Measurements from ENCODE around the gene TAF11L4. TPM values are rescaled to one million over a fixed set of nuclear protein-coding genes. Genes with fewer than 3 reads are reported as not detected.

TAF11L4 gene
- total RNA-seq, 1 experiment from 2014 or later, result not detected

Other genes starting within 250 kb of the TAF11L4 start
- gene TAF11L2, start 23.6 kb upstream of the TAF11L4 start, total RNA-seq (2014; rRNA removed), result not detected in 2 replicates
- gene TAF11L3, start 3.4 kb upstream of the TAF11L4 start, total RNA-seq (2014; rRNA removed), result not detected in 2 replicates
- not detected in 2 replicates for gene TAF11L5, start 3.4 kb downstream of the TAF11L4 start, total RNA-seq (2014; rRNA removed)
- gene TAF11L6, start 6.9 kb downstream of the TAF11L4 start, total RNA-seq (2014; rRNA removed), result not detected in 2 replicates
- gene TAF11L7, start 64.0 kb downstream of the TAF11L4 start, total RNA-seq (2014; rRNA removed), result not detected in 2 replicates
- gene TAF11L8, start 69.2 kb downstream of the TAF11L4 start, total RNA-seq (2014; rRNA removed), result not detected in 2 replicates
- gene TAF11L9, start 72.6 kb downstream of the TAF11L4 start, total RNA-seq (2014; rRNA removed), result not detected in 2 replicates
- not detected in 2 replicates for gene TAF11L10, start 76.0 kb downstream of the TAF11L4 start, total RNA-seq (2014; rRNA removed)
- not detected in 2 replicates for gene TAF11L11, start 82.4 kb downstream of the TAF11L4 start, total RNA-seq (2014; rRNA removed)
- gene TAF11L12, start 88.6 kb downstream of the TAF11L4 start, total RNA-seq (2014; rRNA removed), result not detected in 2 replicates
- not detected in 2 replicates for gene TAF11L13, start 110.3 kb downstream of the TAF11L4 start, total RNA-seq (2014; rRNA removed)
- gene TAF11L14, start 112.7 kb downstream of the TAF11L4 start, total RNA-seq (2014; rRNA removed), result not detected in 2 replicates